Neuronal stem cell (in vitro differentiated cells): ENCODE measurements around the gene GMDS.

ENCODE experiments used
- DNase-seq: peaks from one replicate; pipeline ENCODE4 v3.0.0-alpha.2; 2013; ENCODE audit warnings: low spot score
- H2AFZ ChIP-seq: one replicate; pipeline ENCODE4 v1.6.1; 2013; ENCODE audit warnings: mild to moderate bottlenecking, low read length, inconsistent platforms
- H2AK5ac ChIP-seq: 2 replicates; pipeline ENCODE4 v1.6.1; 2013; ENCODE audit warnings: low read depth, mild to moderate bottlenecking, inconsistent platforms, low read length, moderate library complexity, mixed read lengths
- H2BK120ac ChIP-seq: 2 replicates; pipeline ENCODE4 v1.6.1; 2013; ENCODE audit warnings: low read depth, mild to moderate bottlenecking, inconsistent platforms, low read length, moderate library complexity, mixed read lengths
- H2BK12ac ChIP-seq: one replicate; pipeline ENCODE4 v1.6.1; 2013; ENCODE audit warnings: low read length, inconsistent platforms
- H2BK15ac ChIP-seq: 2 replicates; pipeline ENCODE4 v1.6.1; 2013; ENCODE audit warnings: mild to moderate bottlenecking, low read length, inconsistent platforms, mixed read lengths
- H2BK5ac ChIP-seq: one replicate; pipeline ENCODE4 v1.6.1; 2013; ENCODE audit warnings: inconsistent platforms, mild to moderate bottlenecking, low read length, moderate library complexity
- H3K14ac ChIP-seq: one replicate; pipeline ENCODE4 v1.6.1; 2013; ENCODE audit warnings: low read length, inconsistent platforms
- H3K18ac ChIP-seq: 2 replicates; pipeline ENCODE4 v1.6.1; 2013; ENCODE audit warnings: low read length, inconsistent platforms
- H3K23ac ChIP-seq: 2 replicates; pipeline ENCODE4 v1.6.1; 2013; ENCODE audit warnings: low read depth, mild to moderate bottlenecking, mixed read lengths, low read length, inconsistent platforms; ENCODE audit not compliant: poor library complexity
- H3K27ac ChIP-seq: replicated peaks from 3 replicates; pipeline ENCODE4 v1.5.1; 2013; ENCODE audit warnings: low read length, inconsistent platforms
- H3K27me3 ChIP-seq, 3 experiments: 2 replicates each; pipeline ENCODE4 v1.6.1; 2013; ENCODE audit warnings: low read length in 3 of 3, mild to moderate bottlenecking in 2 of 3, inconsistent platforms in 1 of 3, low read depth in 1 of 3, mixed read lengths in 1 of 3, moderate library complexity in 1 of 3; ENCODE audit not compliant: control insufficient read depth in 3 of 3, insufficient read depth in 3 of 3
- H3K36me3 ChIP-seq, 2 donors: replicated peaks in 1 of 2; 2 replicates each; pipeline ENCODE4 v1.6.1; 2013; ENCODE audit warnings: low read length in 2 of 2; ENCODE audit not compliant: control insufficient read depth in 2 of 2, insufficient read depth in 2 of 2
- H3K4ac ChIP-seq: 2 replicates; pipeline ENCODE4 v1.6.1; 2013; ENCODE audit warnings: inconsistent platforms, mild to moderate bottlenecking, low read length, moderate library complexity
- H3K4me1 ChIP-seq, 2 donors: 1 replicate in 1 of 2; 2 replicates in 1 of 2; pipeline ENCODE4 v1.6.1; 2013; ENCODE audit warnings: low read length in 2 of 2, low read depth in 1 of 2; ENCODE audit not compliant: control insufficient read depth in 2 of 2, insufficient read depth in 1 of 2
- H3K4me2 ChIP-seq: one replicate; pipeline ENCODE4 v1.6.1; 2013; ENCODE audit warnings: mild to moderate bottlenecking, low read length, inconsistent platforms; ENCODE audit not compliant: insufficient read depth, poor library complexity, severe bottlenecking
- H3K4me3 ChIP-seq, 2 donors: 2 replicates each; pipeline ENCODE4 v1.5.1; 2013; ENCODE audit warnings: low read length in 2 of 2, mild to moderate bottlenecking in 2 of 2, inconsistent platforms in 1 of 2, moderate library complexity in 1 of 2
- H3K79me1 ChIP-seq: one replicate; pipeline ENCODE4 v1.6.1; 2013; ENCODE audit warnings: low read depth, mild to moderate bottlenecking, inconsistent platforms, low read length, moderate library complexity
- H3K9ac ChIP-seq: one replicate; pipeline ENCODE4 v1.6.1; 2013; ENCODE audit warnings: mild to moderate bottlenecking, low read depth, low read length, inconsistent platforms; ENCODE audit not compliant: poor library complexity
- H3K9me3 ChIP-seq, 2 donors: replicated peaks in 1 of 2; 2 replicates each; pipeline versions ENCODE3 to v1.6.1; 2013; ENCODE audit warnings: low read length in 2 of 2, mild to moderate bottlenecking in 2 of 2, inconsistent platforms in 1 of 2, low read depth in 1 of 2, mixed read lengths in 1 of 2, moderate library complexity in 1 of 2; ENCODE audit not compliant: control insufficient read depth in 2 of 2, insufficient read depth in 1 of 2
- H4K8ac ChIP-seq: one replicate; pipeline ENCODE4 v1.6.1; 2013; ENCODE audit warnings: low read depth, mild to moderate bottlenecking, inconsistent platforms, low read length, moderate library complexity
- H4K91ac ChIP-seq: one replicate; pipeline ENCODE4 v1.6.1; 2013; ENCODE audit warnings: low read length, low read depth, mild to moderate bottlenecking, inconsistent platforms; ENCODE audit not compliant: poor library complexity
- WGBS, 2 donors: extraction: QIAGEN DNeasy Blood & Tissue Kit; methylation state at CpG; one replicate each; pipeline ENCODE4 v1.1.7; 2013; ENCODE audit warnings: missing lambda C conversion rate in 2 of 2, mixed read lengths in 1 of 2; ENCODE audit not compliant: insufficient read length in 2 of 2, insufficient replicate concordance in 1 of 2; ENCODE audit errors: extremely low coverage in 2 of 2; 5-methylcytosine and 5-hydroxymethylcytosine counted together

Gene GMDS

GRCh38 chr6:1797801-1798200 is 447.6 kb downstream of the GMDS start:
- Histone ChIP-seq H3K27me3 (no peaks in the 10 kb centered on the region), H3K18ac (no peak overlapping the region)
- no CpG with 5 or more reads among the region's 1 CpG for WGBS, 2 donors

GRCh38 chr6:1796706-1797529 is 448.5 kb downstream of the GMDS start:
- H2BK5ac ChIP-seq = no peak overlapping the region
- no peaks in the 10 kb centered on the region for H3K79me1 ChIP-seq
- H3K14ac ChIP-seq = no peak overlapping the region
- H2BK12ac ChIP-seq = no peak overlapping the region
- no peaks in the 10 kb centered on the region for H3K9me3 ChIP-seq
- no peak overlapping the region for H3K9ac ChIP-seq
- H3K23ac ChIP-seq = no peak overlapping the region
- no peak overlapping the region for H2BK120ac ChIP-seq
- H4K8ac ChIP-seq = no peak overlapping the region
- no peak overlapping the region for H3K4me2 ChIP-seq
- no peak overlapping the region for H3K4me3 ChIP-seq
- H2AFZ ChIP-seq = no peak overlapping the region
- peaks cover 0 to 7% of the 10 kb centered on the region in 2 donors for H3K4me1 ChIP-seq
- H2AK5ac ChIP-seq = no peak overlapping the region
- no peak overlapping the region for H2BK15ac ChIP-seq
- H3K27ac ChIP-seq = no peak overlapping the region
- H3K4ac ChIP-seq = no peak overlapping the region
- no CpG with 5 or more reads among the region's 8 CpGs for WGBS, 2 donors
- H3K36me3 ChIP-seq = no peaks in the 10 kb centered on the region
- no peaks in the 10 kb centered on the region for H3K27me3 ChIP-seq
- H4K91ac ChIP-seq = no peak overlapping the region
- DNase-seq = no peak
- no peak overlapping the region for H3K18ac ChIP-seq

More at GRCh38 chr6:1797801-1798200, 447.6 kb downstream of the GMDS start:
- Histone ChIP-seq H3K9me3 (no peaks in the 10 kb centered on the region), H2BK15ac (no peak overlapping the region), H3K14ac (no peak overlapping the region), H4K8ac (no peak overlapping the region), H2BK120ac (no peak overlapping the region), H3K4ac (no peak overlapping the region), H3K27ac (no peak overlapping the region), H3K4me2 (no peak overlapping the region), H3K36me3 (no peaks in the 10 kb centered on the region), H2BK5ac (no peak overlapping the region), H2AFZ (no peak overlapping the region), H3K4me1 (peaks cover 0 to 7% of the 10 kb centered on the region in 2 donors), H2BK12ac (no peak overlapping the region), H2AK5ac (no peak overlapping the region), H3K4me3 (no peak overlapping the region), H4K91ac (no peak overlapping the region), H3K9ac (no peak overlapping the region), H3K79me1 (no peaks in the 10 kb centered on the region), H3K23ac (no peak overlapping the region)
- DNase-seq = no peak

GRCh38 chr6:1795910-1796309 is 449.5 kb downstream of the GMDS start:
- Histone ChIP-seq H2BK15ac (no peak overlapping the region), H3K27ac (no peak overlapping the region), H2AK5ac (no peak overlapping the region), H3K4ac (no peak overlapping the region), H2BK5ac (no peak overlapping the region), H2BK12ac (no peak overlapping the region), H3K36me3 (no peaks in the 10 kb centered on the region), H4K8ac (no peak overlapping the region), H3K9ac (no peak overlapping the region), H3K23ac (no peak overlapping the region), H3K79me1 (no peaks in the 10 kb centered on the region), H3K18ac (no peak overlapping the region), H3K9me3 (peaks cover 0 to under 1% of the 10 kb centered on the region in 2 donors), H3K14ac (no peak overlapping the region), H3K4me1 (peaks cover 0 to 4% of the 10 kb centered on the region in 2 donors), H3K4me2 (no peak overlapping the region), H3K4me3 (no peak overlapping the region), H2AFZ (no peak overlapping the region), H2BK120ac (no peak overlapping the region), H3K27me3 (no peaks in the 10 kb centered on the region), H4K91ac (no peak overlapping the region)
- no CpG with 5 or more reads among the region's 4 CpGs for WGBS, 2 donors
- DNase-seq = no peak

GRCh38 chr6:1792989-1793388 is 452.4 kb downstream of the GMDS start:
- H2BK15ac ChIP-seq = no peak overlapping the region
- no peak overlapping the region for H3K18ac ChIP-seq
- no peaks in the 10 kb centered on the region for H3K27me3 ChIP-seq
- H3K79me1 ChIP-seq = no peaks in the 10 kb centered on the region
- H3K14ac ChIP-seq = no peak overlapping the region
- no peak overlapping the region for H3K4ac ChIP-seq
- H3K23ac ChIP-seq = no peak overlapping the region
- H3K9ac ChIP-seq = no peak overlapping the region
- H2BK12ac ChIP-seq = no peak overlapping the region
- H2AK5ac ChIP-seq = no peak overlapping the region
- no CpG with 5 or more reads among the region's 3 CpGs for WGBS, 2 donors
- H3K4me3 ChIP-seq = no peak overlapping the region
- peaks cover 0 to 4% of the 10 kb centered on the region in 2 donors for H3K9me3 ChIP-seq
- H2AFZ ChIP-seq = no peak overlapping the region
- no peak overlapping the region for H4K8ac ChIP-seq
- no peak overlapping the region for H3K4me2 ChIP-seq
- no peak for DNase-seq
- no peak overlapping the region for H2BK120ac ChIP-seq
- H2BK5ac ChIP-seq = no peak overlapping the region
- no peaks in the 10 kb centered on the region for H3K36me3 ChIP-seq
- no peak overlapping the region for H3K27ac ChIP-seq
- H3K4me1 ChIP-seq = no peaks in the 10 kb centered on the region
- no peak overlapping the region for H4K91ac ChIP-seq
